ENCODE results near the gene REXO4. TPM values are rescaled to one million over a fixed set of nuclear protein-coding genes. Genes with fewer than 3 reads are reported as not detected.
A peak's percentile ranks its signal among the peaks of the same experiment; 100 is the strongest.

The REXO4 gene
- total and polyA plus RNA-seq, 2 of the 13 experiments (the other 11 are each of a cell fraction or from before 2014, with no cell fraction given), result 18.5 to 30.4 TPM

- TF ChIP-seq KLF12 (CRISPR knock-in tag; IDR thresholded peaks at IDR 0.05; ENCODE audit: borderline replicate concordance) (peak; percentile 66; the same call in 1 of the 2 replicates), ZNF724P (CRISPR knock-in tag; IDR thresholded peaks at IDR 0.05; ENCODE audit: borderline replicate concordance) (peak; percentile 61; the same call in 1 of the 2 replicates), ZNF138 (CRISPR knock-in tag; IDR thresholded peaks at IDR 0.05; ENCODE audit: low read depth) (peak; percentile 49; the same call in 1 of the 2 replicates), FOXJ3 (CRISPR knock-in tag; IDR thresholded peaks at IDR 0.05; ENCODE audit: borderline replicate concordance) (no peak), POLR2AphosphoS5 (IDR thresholded peaks at IDR 0.05; ENCODE audit: low read depth, low read length) (peak; percentile 65; the same call in 1 of the 2 replicates), TCF7 (IDR thresholded peaks at IDR 0.05; ENCODE audit: low read depth) (peak; percentile 29; the same call in 1 of the 2 replicates), SP5 (CRISPR knock-in tag; IDR thresholded peaks at IDR 0.05; ENCODE audit: borderline replicate concordance, low read depth) (peak; percentile 89), FOXM1 (CRISPR knock-in tag; IDR thresholded peaks at IDR 0.05) (no peak), CREB1 (IDR thresholded peaks at IDR 0.05) (peak; percentile 50; the same call in 1 of the 2 replicates), CREB1 (CRISPR knock-in tag; IDR thresholded peaks at IDR 0.05) (no peak), CERS6 (CRISPR knock-in tag; IDR thresholded peaks at IDR 0.05) (no peak), ESRRA (CRISPR knock-in tag; IDR thresholded peaks at IDR 0.05; ENCODE audit: low read depth) (0 out of 2 replicates have a peak, but pooled peaks have one; percentile 22), ZSCAN30 (CRISPR knock-in tag; IDR thresholded peaks at IDR 0.05) (no peak; the same call in 1 of the 2 replicates), ZNF670 (CRISPR knock-in tag; IDR thresholded peaks at IDR 0.05; ENCODE audit: borderline replicate concordance) (0 out of 2 replicates have a peak, but pooled peaks have one; percentile 26), ZNF562 (CRISPR knock-in tag; IDR thresholded peaks at IDR 0.05; ENCODE audit: borderline replicate concordance) (no peak), FOXC1 (CRISPR knock-in tag; IDR thresholded peaks at IDR 0.05; ENCODE audit: borderline replicate concordance) (no peak), PRPF4 (IDR thresholded peaks at IDR 0.05; ENCODE audit: low read depth, low read length, poor library complexity, severe bottlenecking) (no peak), ZNF205 (CRISPR knock-in tag; IDR thresholded peaks at IDR 0.05) (no peak), MAX (IDR thresholded peaks at IDR 0.05) (peak; percentile 95), SIN3B (IDR thresholded peaks at IDR 0.05; ENCODE audit: low read length) (no peak), NFE2L1 (CRISPR knock-in tag; IDR thresholded peaks at IDR 0.05; ENCODE audit: borderline replicate concordance) (no peak), HOXD1 (CRISPR knock-in tag; IDR thresholded peaks at IDR 0.05) (peak; percentile 8; the same call in 1 of the 2 replicates), ZNF563 (CRISPR knock-in tag; IDR thresholded peaks at IDR 0.05) (peak; percentile 79), RFXAP (CRISPR knock-in tag; IDR thresholded peaks at IDR 0.05; ENCODE audit: borderline replicate concordance) (0 out of 2 replicates have a peak, but pooled peaks have one; percentile 13), ZNF530 (CRISPR knock-in tag; IDR thresholded peaks at IDR 0.05; ENCODE audit: low read depth) (no peak), STAT6 (CRISPR knock-in tag; IDR thresholded peaks at IDR 0.05; ENCODE audit: borderline replicate concordance) (0 out of 2 replicates have a peak, but pooled peaks have one; percentile 8), ARNT (IDR thresholded peaks at IDR 0.05) (no peak), ZNF781 (CRISPR knock-in tag; IDR thresholded peaks at IDR 0.05; ENCODE audit: borderline replicate concordance, not compliant biosample characterization) (no peak)
Measured at GRCh38 chr9:133375724-133376654, 41.8 kb downstream of the REXO4 start, which contains the start of the genes STKLD1 and SURF4 (continued).
